NCI-H774 (cell line): ENCODE measurements around the gene SLC37A3.
A peak's percentile ranks its signal among the peaks of the same experiment; 100 is the strongest.
"Not testable (repeated sequence)": the region's sequence is repeated elsewhere in the genome, so short reads cannot be mapped to it uniquely, and the experiment has no call there.

Experiments used
- DNase-seq: peaks from one replicate; lab custom pipeline; 2025; lab: John Stamatoyannopoulos, UW

The SLC37A3 gene

GRCh38 chr7:140348161-140348849, 50.0 kb downstream of the SLC37A3 start:
- DNase-seq, result no peak

- no peak for DNase-seq
Observed at GRCh38 chr7:140347218-140347617, 51.1 kb downstream of the SLC37A3 start.

- DNase-seq, result no peak
Observed at GRCh38 chr7:140345426-140345825, 52.9 kb downstream of the SLC37A3 start.

GRCh38 chr7:140342727-140343514, 55.4 kb downstream of the SLC37A3 start:
- no peak for DNase-seq

- DNase-seq, result not testable (repeated sequence)
Observed at GRCh38 chr7:140338959-140339358, 59.4 kb downstream of the SLC37A3 start.

GRCh38 chr7:140334341-140335057, 63.8 kb downstream of the SLC37A3 start:
- no peak for DNase-seq

- DNase-seq, result no peak
Observed at GRCh38 chr7:140333686-140334085, 64.6 kb downstream of the SLC37A3 start.

GRCh38 chr7:140333223-140333622, 65.1 kb downstream of the SLC37A3 start:
- no peak for DNase-seq

GRCh38 chr7:140330595-140330994, 67.7 kb downstream of the SLC37A3 start:
- no peak for DNase-seq

- DNase-seq, result no peak
Observed at GRCh38 chr7:140330128-140330527, 68.2 kb downstream of the SLC37A3 start.

- no peak for DNase-seq
Observed at GRCh38 chr7:140327261-140327661, 71.1 kb downstream of the SLC37A3 start.

GRCh38 chr7:140326116-140326928, 72.0 kb downstream of the SLC37A3 start:
- peak; percentile 46 for DNase-seq

GRCh38 chr7:140325600-140325999, 72.7 kb downstream of the SLC37A3 start:
- no peak for DNase-seq

GRCh38 chr7:140324714-140325113, 73.6 kb downstream of the SLC37A3 start:
- DNase-seq, result no peak

GRCh38 chr7:140322759-140323158, 75.6 kb downstream of the SLC37A3 start:
- no peak for DNase-seq

- not testable (repeated sequence) for DNase-seq
Observed at GRCh38 chr7:140320078-140320477, 78.3 kb downstream of the SLC37A3 start.

GRCh38 chr7:140317999-140318398, 80.3 kb downstream of the SLC37A3 start:
- DNase-seq, result no peak

GRCh38 chr7:140317597-140317996, 80.7 kb downstream of the SLC37A3 start:
- no peak for DNase-seq

- no peak for DNase-seq
Observed at GRCh38 chr7:140316165-140316661, 82.1 kb downstream of the SLC37A3 start.

GRCh38 chr7:140315498-140316164, 82.7 kb downstream of the SLC37A3 start:
- DNase-seq, result no peak
